PC-9 (cell line): ENCODE results near the gene LHFPL2. TPM values are rescaled to one million over a fixed set of nuclear protein-coding genes. Genes with fewer than 3 reads are reported as not detected.

Experiments used
- BruUV-seq: library from RNA; stranded (reverse); fragments of 400-500 nt; replicated peaks from 2 replicates; lab custom pipeline; 2021; lab: Mats Ljungman, UMichigan
- CTCF ChIA-PET: fragments of 300-600 bp; sonication (Branson Sonifier 250); formaldehyde crosslinking; loops from one replicate; lab custom pipeline; 2022; ENCODE audit warnings: antibody characterized with exemption; lab: Charles Lee
- POLR2A ChIA-PET: fragments of 300-600 bp; sonication (Branson Sonifier 250); formaldehyde crosslinking; loops from one replicate; lab custom pipeline; 2022; ENCODE audit warnings: antibody characterized with exemption; ENCODE audit not compliant: unreplicated experiment; lab: Charles Lee
- DNase-seq, 2 experiments: peaks; one replicate each; pipeline versions ENCODE4 v3.0.0 to v3.0.0-alpha.2; 2015 to 2022; ENCODE audit warnings: mixed read lengths in 1 of 2
- H2AFZ ChIP-seq: fragments of 200-600 bp; sonication (generic); 2 replicates; pipeline ENCODE4 v1.8.1; 2017; ENCODE audit warnings: antibody characterized with exemption
- H3F3A ChIP-seq: fragments of 200-600 bp; sonication (generic); 2 replicates; pipeline ENCODE4 v1.8.1; 2017; ENCODE audit warnings: antibody characterized with exemption, mild to moderate bottlenecking, low read depth; ENCODE audit not compliant: insufficient read depth
- H3K27ac ChIP-seq: fragments of 200-600 bp; sonication (generic); 2 replicates; pipeline ENCODE4 v1.6.1; 2016; ENCODE audit warnings: mixed run types
- H3K27me3 ChIP-seq: fragments of 200-600 bp; sonication (generic); 2 replicates; pipeline ENCODE4 v1.6.1; 2016; ENCODE audit warnings: low read depth, mixed run types; ENCODE audit not compliant: insufficient read depth
- H3K36me3 ChIP-seq: fragments of 200-600 bp; sonication (generic); 2 replicates; pipeline ENCODE4 v1.6.1; 2016; ENCODE audit warnings: low read depth, mixed run types
- H3K4me1 ChIP-seq: fragments of 200-600 bp; sonication (generic); replicated peaks from 2 replicates; pipeline ENCODE4 v1.6.1; 2016; ENCODE audit warnings: mixed run types; ENCODE audit not compliant: insufficient read depth
- H3K4me2 ChIP-seq: fragments of 200-600 bp; sonication (generic); 2 replicates; pipeline ENCODE4 v1.6.1; 2017; ENCODE audit warnings: mixed run types
- H3K4me3 ChIP-seq: fragments of 200-600 bp; sonication (generic); 2 replicates; pipeline ENCODE4 v1.6.1; 2016; ENCODE audit warnings: mixed run types
- H3K79me2 ChIP-seq: fragments of 200-600 bp; sonication (generic); 2 replicates; pipeline ENCODE4 v1.6.1; 2017; ENCODE audit warnings: low read depth, mixed run types
- H3K9me2 ChIP-seq: fragments of 200-600 bp; sonication (generic); 2 replicates; pipeline ENCODE4 v1.8.1; 2017; ENCODE audit warnings: mild to moderate bottlenecking; ENCODE audit not compliant: insufficient read depth
- H3K9me3 ChIP-seq: fragments of 200-600 bp; sonication (generic); 2 replicates; pipeline ENCODE4 v1.8.1; 2016; ENCODE audit warnings: low read depth; ENCODE audit not compliant: insufficient read depth
- H4K20me1 ChIP-seq: fragments of 200-600 bp; sonication (generic); 2 replicates; pipeline ENCODE4 v1.8.1; 2017; ENCODE audit not compliant: insufficient read depth
- CTCF ChIP-seq: fragments of 200-600 bp; sonication (generic); conservative IDR thresholded peaks from 2 replicates; pipeline ENCODE4 v1.6.1; 2017; ENCODE audit warnings: mixed run types, antibody characterized with exemption, mild to moderate bottlenecking, moderate library complexity
- EZH2 ChIP-seq: fragments of 200-600 bp; sonication (generic); IDR thresholded peaks from 2 replicates; pipeline ENCODE4 v1.8.0; 2017; ENCODE audit warnings: antibody characterized with exemption, low read depth
- intact Hi-C: fragments of 100-400 bp; cut with micrococcal nuclease; formaldehyde crosslinking; loops from one replicate; pipeline ENCODE4 v1.10.0; 2022; ENCODE audit not compliant: unreplicated experiment
- total RNA-seq: library from RNA; stranded (reverse); gene quantifications from 2 replicates; pipeline ENCODE4 v1.2.3, GENCODE V29; 2021

Gene LHFPL2
- total RNA-seq, 1 experiment from 2014 or later: 10.1 TPM

- Histone ChIP-seq H3K79me2 (no peaks in the 10 kb centered on the region), H3K9me3 (no peaks in the 10 kb centered on the region), H3K9me2 (no peaks in the 10 kb centered on the region), H3K4me2 (no peak overlapping the region), H3K4me3 (no peak overlapping the region), H2AFZ (no peak overlapping the region), H4K20me1 (no peaks in the 10 kb centered on the region), H3K27ac (no peak overlapping the region), H3K4me1 (peaks cover 5% of the 10 kb centered on the region), H3F3A (peaks cover 12% of the 10 kb centered on the region), H3K36me3 (0 out of 2 replicates have a peak, but pooled peaks cover 19% of the 10 kb centered on the region), H3K27me3 (no peaks in the 10 kb centered on the region)
- ChIA-PET CTCF (no interaction called here), POLR2A (no interaction called here)
- no peak for TF ChIP-seq CTCF
- no peak for TF ChIP-seq EZH2
- intact Hi-C loops: no loop called here
- DNase-seq: no peak
- no TSS peak for BruUV-seq
Observed at GRCh38 chr5:78486218-78486617, 162.4 kb downstream of the LHFPL2 start.

- H3K4me2 ChIP-seq: no peak overlapping the region
- no peaks in the 10 kb centered on the region for H3K27me3 ChIP-seq
- intact Hi-C loops: no loop called here
- no peak overlapping the region for H2AFZ ChIP-seq
- no peaks in the 10 kb centered on the region for H3K9me2 ChIP-seq
- H3K4me1 ChIP-seq: no peaks in the 10 kb centered on the region
- H3K36me3 ChIP-seq: 0 out of 2 replicates have a peak, but pooled peaks cover 16% of the 10 kb centered on the region
- no peaks in the 10 kb centered on the region for H3K9me3 ChIP-seq
- H3K27ac ChIP-seq: no peak overlapping the region
- ChIA-PET CTCF (no interaction called here), POLR2A (no interaction called here)
- no peak for DNase-seq
- H3K4me3 ChIP-seq: no peak overlapping the region
- H3F3A ChIP-seq: no peaks in the 10 kb centered on the region; the same call in none of the 2 replicates
- no peaks in the 10 kb centered on the region for H4K20me1 ChIP-seq
- TF ChIP-seq CTCF: no peak
- TF ChIP-seq EZH2: no peak
- no TSS peak for BruUV-seq
- no peaks in the 10 kb centered on the region for H3K79me2 ChIP-seq
Observed at GRCh38 chr5:78483809-78484521, 164.6 kb downstream of the LHFPL2 start.

- no TSS peak for BruUV-seq
- CTCF ChIA-PET: no interaction called here
- 0 out of 2 replicates have a peak, but pooled peaks cover 6% of the 10 kb centered on the region for H3K36me3 ChIP-seq
Observed at GRCh38 chr5:78482948-78483347, 165.6 kb downstream of the LHFPL2 start.

More at GRCh38 chr5:78482948-78483347, 165.6 kb downstream of the LHFPL2 start:
- Histone ChIP-seq H3K4me1 (no peaks in the 10 kb centered on the region), H3K4me2 (no peak overlapping the region), H3K27me3 (no peaks in the 10 kb centered on the region), H3F3A (no peaks in the 10 kb centered on the region), H3K9me3 (no peaks in the 10 kb centered on the region), H3K9me2 (no peaks in the 10 kb centered on the region), H4K20me1 (no peaks in the 10 kb centered on the region), H3K79me2 (no peaks in the 10 kb centered on the region), H3K27ac (no peak overlapping the region), H2AFZ (no peak overlapping the region), H3K4me3 (no peak overlapping the region)
- POLR2A ChIA-PET: interaction anchor here (0.5 kb wide), 1 partner anchor 1790 kb away, joined by 3 read pairs; no protein-coding TSS in a partner anchor
- DNase-seq: no peak
- intact Hi-C loops: no loop called here
- TF ChIP-seq EZH2 (no peak), CTCF (no peak)
